Measurements from ENCODE around the gene ADAD1. TPM values are rescaled to one million over a fixed set of nuclear protein-coding genes. Genes with fewer than 3 reads are reported as not detected.

ADAD1 gene
- total RNA-seq, 1 donor from 2014 or later = not detected

- Mint-ChIP-seq H3K9me3 (peaks cover 14% of the 10 kb centered on the region), H3K27me3 (no peaks in the 10 kb centered on the region), H3K27ac (no peak overlapping the region), H3K4me3 (no peak overlapping the region), H3K36me3 (ENCODE audit: low read depth) (peaks cover 4% of the 10 kb centered on the region), H3K4me1 (no peaks in the 10 kb centered on the region)
- no peak for DNase-seq
- intact Hi-C loops (cut with micrococcal nuclease) = no loop called here
Observed at GRCh38 chr4:122384245-122384644, 5.4 kb downstream of the ADAD1 start.

DNA sequence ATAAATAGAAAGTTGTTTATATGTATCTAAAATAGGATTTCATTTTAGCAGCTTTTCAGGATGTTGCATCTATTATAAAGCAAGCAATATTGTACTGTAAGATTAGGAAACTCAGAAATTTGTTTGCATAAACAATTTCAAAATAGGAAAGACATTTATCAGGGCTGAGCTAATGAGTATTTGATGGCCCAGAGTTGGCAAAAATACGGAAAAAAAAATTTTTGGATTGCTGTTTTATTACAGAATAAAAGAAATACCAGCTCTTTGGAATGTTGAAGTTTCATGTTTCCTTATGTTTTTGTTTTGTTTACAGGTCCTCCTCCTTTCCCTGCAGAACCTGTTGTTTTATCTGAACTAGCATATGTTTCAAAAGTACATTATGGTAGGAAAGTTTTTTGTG is 14.5 kb downstream of the ADAD1 start:
- intact Hi-C loops (cut with micrococcal nuclease) = no loop called here
- Mint-ChIP-seq H3K36me3 (ENCODE audit: low read depth) (peaks cover 2% of the 10 kb centered on the region), H3K9me3 (peaks cover 18% of the 10 kb centered on the region)

GRCh38 chr4:122403861-122404260 is 25.1 kb downstream of the ADAD1 start:
- Mint-ChIP-seq H3K36me3 (ENCODE audit: low read depth) (no peaks in the 10 kb centered on the region), H3K27me3 (peaks cover 5% of the 10 kb centered on the region), H3K4me1 (no peaks in the 10 kb centered on the region), H3K9me3 (peaks cover 5% of the 10 kb centered on the region), H3K4me3 (no peak overlapping the region), H3K27ac (no peak overlapping the region)
- intact Hi-C loops (cut with micrococcal nuclease) = no loop called here
- DNase-seq = no peak

More for the DNA sequence above, 14.5 kb downstream of the ADAD1 start:
- DNase-seq = no peak
- Mint-ChIP-seq H3K27me3 (peaks cover 2% of the 10 kb centered on the region), H3K4me1 (no peaks in the 10 kb centered on the region), H3K4me3 (no peak overlapping the region), H3K27ac (no peak overlapping the region)

- no peaks in the 10 kb centered on the region for H3K9me3 Mint-ChIP-seq
- H3K4me3 Mint-ChIP-seq = no peak overlapping the region
- no peaks in the 10 kb centered on the region for H3K36me3 Mint-ChIP-seq (ENCODE audit: low read depth)
- H3K27me3 Mint-ChIP-seq = no peaks in the 10 kb centered on the region
- H3K27ac Mint-ChIP-seq = no peak overlapping the region
- intact Hi-C loops (cut with micrococcal nuclease) = no loop called here
- H3K4me1 Mint-ChIP-seq = peaks cover 2% of the 10 kb centered on the region
- DNase-seq = no peak
Observed at GRCh38 chr4:122412547-122412946, 33.7 kb downstream of the ADAD1 start.

- Mint-ChIP-seq H3K9me3 (no peaks in the 10 kb centered on the region), H3K36me3 (ENCODE audit: low read depth) (peaks cover 2% of the 10 kb centered on the region), H3K4me1 (no peaks in the 10 kb centered on the region), H3K27ac (no peak overlapping the region), H3K27me3 (no peaks in the 10 kb centered on the region), H3K4me3 (no peak overlapping the region)
- intact Hi-C loops (cut with micrococcal nuclease) = no loop called here
- no peak for DNase-seq
Observed at GRCh38 chr4:122423246-122423645, 44.4 kb downstream of the ADAD1 start.

- intact Hi-C loops (cut with micrococcal nuclease) = no loop called here
- Mint-ChIP-seq H3K27me3 (no peaks in the 10 kb centered on the region), H3K36me3 (ENCODE audit: low read depth) (peaks cover 11% of the 10 kb centered on the region), H3K27ac (no peak overlapping the region), H3K4me1 (peaks cover 7% of the 10 kb centered on the region), H3K9me3 (peaks cover 9% of the 10 kb centered on the region), H3K4me3 (no peak overlapping the region)
- DNase-seq = no peak
Observed at GRCh38 chr4:122431351-122431750, 52.5 kb downstream of the ADAD1 start.

- H3K4me3 Mint-ChIP-seq = no peak overlapping the region
- intact Hi-C loops (cut with micrococcal nuclease) = no loop called here
- H3K27ac Mint-ChIP-seq = no peak overlapping the region
- peaks cover 7% of the 10 kb centered on the region for H3K4me1 Mint-ChIP-seq
- peaks cover 11% of the 10 kb centered on the region for H3K36me3 Mint-ChIP-seq (ENCODE audit: low read depth)
- H3K9me3 Mint-ChIP-seq = peaks cover 9% of the 10 kb centered on the region
- DNase-seq = no peak
- no peaks in the 10 kb centered on the region for H3K27me3 Mint-ChIP-seq
Observed at GRCh38 chr4:122434285-122434684, 55.5 kb downstream of the ADAD1 start.

GRCh38 chr4:122450847-122451246 is 72.0 kb downstream of the ADAD1 start:
- Mint-ChIP-seq H3K27me3 (no peaks in the 10 kb centered on the region), H3K4me3 (peak overlapping the region; percentile 74), H3K4me1 (peaks cover 24% of the 10 kb centered on the region), H3K9me3 (no peaks in the 10 kb centered on the region), H3K27ac (peak overlapping the region; percentile 92), H3K36me3 (ENCODE audit: low read depth) (peaks cover 54% of the 10 kb centered on the region)
- intact Hi-C loops (cut with micrococcal nuclease) = loop anchor here (5.0 kb wide), 2 partner anchors 294 to 499 kb away; partner anchors contain the start of gene TRPC3
- peak; percentile 69 for DNase-seq

DNA sequence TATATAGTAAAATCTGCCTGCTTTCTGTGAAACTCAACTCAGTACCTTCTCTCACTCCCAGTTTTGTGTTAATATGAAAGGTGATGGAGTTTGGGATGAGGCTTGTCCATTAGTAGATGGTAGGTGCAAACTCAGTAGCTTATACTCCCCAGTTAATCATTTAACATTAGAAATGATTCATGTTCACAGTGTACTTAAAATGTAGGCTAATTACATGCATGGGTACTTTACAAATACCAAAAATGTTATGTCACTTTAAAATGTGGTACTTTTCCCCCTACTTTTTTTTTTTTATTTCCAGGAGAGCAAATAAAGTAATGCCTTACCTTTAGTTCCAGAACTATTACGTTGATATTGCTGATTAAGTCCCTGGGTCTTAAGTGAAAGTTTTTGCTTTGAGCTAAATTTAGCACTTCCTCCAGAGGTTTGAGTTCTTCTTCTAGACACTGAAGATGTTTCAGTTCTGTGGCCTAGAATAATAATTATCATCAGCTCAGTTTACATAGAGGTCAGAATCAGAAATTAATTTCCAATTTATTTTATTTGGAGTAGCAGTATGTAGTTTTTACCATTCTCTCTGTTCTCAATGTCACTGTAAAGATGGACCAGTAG is 74.7 kb downstream of the ADAD1 start:
- Mint-ChIP-seq H3K27ac (peak overlapping the region; percentile 85), H3K36me3 (ENCODE audit: low read depth) (peaks cover 50% of the 10 kb centered on the region), H3K4me1 (peaks cover 44% of the 10 kb centered on the region), H3K27me3 (no peaks in the 10 kb centered on the region), H3K9me3 (no peaks in the 10 kb centered on the region), H3K4me3 (peak overlapping the region; percentile 79)
- intact Hi-C loops (cut with micrococcal nuclease) = loop anchor here (5.0 kb wide), 2 partner anchors 296 to 501 kb away; partner anchors contain the start of gene TRPC3
- no peak for DNase-seq

- Mint-ChIP-seq H3K9me3 (no peaks in the 10 kb centered on the region), H3K36me3 (ENCODE audit: low read depth) (peaks cover 32% of the 10 kb centered on the region)
- DNase-seq = peak; percentile 70
Observed at GRCh38 chr4:122456231-122457116, 77.7 kb downstream of the ADAD1 start, which contains the start of gene IL2. IL2 (minus strand) TSS chr4:122456725; CDS start chr4:122456440, 285 bp downstream.

GRCh38 chr4:122458625-122459024 is 79.8 kb downstream of the ADAD1 start:
- Mint-ChIP-seq H3K27ac (peak overlapping the region; percentile 88), H3K4me3 (peak overlapping the region; percentile 81), H3K27me3 (no peaks in the 10 kb centered on the region), H3K4me1 (peaks cover 35% of the 10 kb centered on the region), H3K36me3 (ENCODE audit: low read depth) (peaks cover 21% of the 10 kb centered on the region), H3K9me3 (peaks cover 10% of the 10 kb centered on the region)
- peak; percentile 83 for DNase-seq
- intact Hi-C loops (cut with micrococcal nuclease) = loop anchor here (1.0 to 5.0 kb wide), 7 partner anchors 45 to 636 kb away; partner anchors contain the start of genes CCNA2 and FGF2

More at GRCh38 chr4:122456231-122457116, 77.7 kb downstream of the ADAD1 start, which contains the start of gene IL2:
- Mint-ChIP-seq H3K27me3 (no peaks in the 10 kb centered on the region), H3K4me1 (peaks cover 46% of the 10 kb centered on the region), H3K27ac (peak within 1 kb of the TSS; percentile 80), H3K4me3 (peak within 1 kb of the TSS; percentile 85)
- intact Hi-C loops (cut with micrococcal nuclease) = loop anchor here (1.0 to 5.0 kb wide), 8 partner anchors 13 to 634 kb away; partner anchors contain the start of genes CCNA2, FGF2 and IL21

- H3K4me1 Mint-ChIP-seq = peaks cover 2% of the 10 kb centered on the region
Observed at GRCh38 chr4:122469457-122469856, 90.6 kb downstream of the ADAD1 start.

GRCh38 chr4:122475233-122475632 is 96.4 kb downstream of the ADAD1 start:
- H3K36me3 Mint-ChIP-seq (ENCODE audit: low read depth) = peaks cover 4% of the 10 kb centered on the region
- intact Hi-C loops (cut with micrococcal nuclease) = no loop called here
- H3K4me1 Mint-ChIP-seq = peaks cover 2% of the 10 kb centered on the region
- no peak for DNase-seq
- H3K27ac Mint-ChIP-seq = no peak overlapping the region
- H3K27me3 Mint-ChIP-seq = no peaks in the 10 kb centered on the region
- peaks cover 36% of the 10 kb centered on the region for H3K9me3 Mint-ChIP-seq
- H3K4me3 Mint-ChIP-seq = no peak overlapping the region

More at GRCh38 chr4:122469457-122469856, 90.6 kb downstream of the ADAD1 start:
- no peak for DNase-seq
- Mint-ChIP-seq H3K9me3 (peaks cover 29% of the 10 kb centered on the region), H3K4me3 (no peak overlapping the region), H3K36me3 (ENCODE audit: low read depth) (peaks cover 5% of the 10 kb centered on the region), H3K27ac (no peak overlapping the region), H3K27me3 (no peaks in the 10 kb centered on the region)
- intact Hi-C loops (cut with micrococcal nuclease) = loop anchor here (1.0 kb wide), 1 partner anchor 13 kb away; the partner anchor contains the start of gene IL2

DNA sequence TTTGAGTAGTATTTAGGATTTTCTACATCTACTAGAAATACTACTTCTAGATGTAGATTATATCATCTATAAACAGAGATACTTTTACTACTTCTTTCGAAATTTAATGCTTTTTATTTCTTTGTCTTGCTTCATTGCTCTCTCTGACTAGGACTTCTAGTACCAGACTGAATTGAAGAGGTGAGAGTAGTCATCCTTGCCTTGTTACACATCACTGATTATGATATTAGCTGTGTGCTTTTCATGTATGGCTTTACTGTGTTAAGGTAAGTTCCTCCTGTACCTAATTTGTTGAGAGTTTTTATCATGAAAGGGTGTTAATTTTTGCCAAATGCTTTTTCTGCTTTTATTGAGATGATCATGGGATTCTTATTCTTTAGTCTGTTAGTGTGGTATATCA is 97.3 kb downstream of the ADAD1 start:
- H3K9me3 Mint-ChIP-seq = peaks cover 27% of the 10 kb centered on the region
- intact Hi-C loops (cut with micrococcal nuclease) = no loop called here
- H3K27me3 Mint-ChIP-seq = no peaks in the 10 kb centered on the region

More for the DNA sequence above, 97.3 kb downstream of the ADAD1 start:
- Mint-ChIP-seq H3K4me1 (peaks cover 2% of the 10 kb centered on the region), H3K27ac (no peak overlapping the region), H3K4me3 (no peak overlapping the region), H3K36me3 (ENCODE audit: low read depth) (peaks cover 4% of the 10 kb centered on the region)
- DNase-seq = no peak
